A549 treated with Mapracorat at 1 μM for 4 hours (cell line): ENCODE measurements around the gene WDR1. TPM values are rescaled to one million over a fixed set of nuclear protein-coding genes. Genes with fewer than 3 reads are reported as not detected.

Experiments used
- total RNA-seq: library from RNA; stranded (reverse); fragments of 200-300 nt; extraction: Qiagen RNA extraction; gene quantifications from 5 replicates; pipeline ENCODE4 v1.2.3, GENCODE V29; 2022

Gene WDR1, protein sequence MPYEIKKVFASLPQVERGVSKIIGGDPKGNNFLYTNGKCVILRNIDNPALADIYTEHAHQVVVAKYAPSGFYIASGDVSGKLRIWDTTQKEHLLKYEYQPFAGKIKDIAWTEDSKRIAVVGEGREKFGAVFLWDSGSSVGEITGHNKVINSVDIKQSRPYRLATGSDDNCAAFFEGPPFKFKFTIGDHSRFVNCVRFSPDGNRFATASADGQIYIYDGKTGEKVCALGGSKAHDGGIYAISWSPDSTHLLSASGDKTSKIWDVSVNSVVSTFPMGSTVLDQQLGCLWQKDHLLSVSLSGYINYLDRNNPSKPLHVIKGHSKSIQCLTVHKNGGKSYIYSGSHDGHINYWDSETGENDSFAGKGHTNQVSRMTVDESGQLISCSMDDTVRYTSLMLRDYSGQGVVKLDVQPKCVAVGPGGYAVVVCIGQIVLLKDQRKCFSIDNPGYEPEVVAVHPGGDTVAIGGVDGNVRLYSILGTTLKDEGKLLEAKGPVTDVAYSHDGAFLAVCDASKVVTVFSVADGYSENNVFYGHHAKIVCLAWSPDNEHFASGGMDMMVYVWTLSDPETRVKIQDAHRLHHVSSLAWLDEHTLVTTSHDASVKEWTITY
- 205 to 222 TPM (median 218 TPM) in 5 replicates for total RNA-seq

GRCh38 chr4:10116569-10117358 is at the start of gene WDR1:
TSS of gene WDR1 (minus strand) at chr4:10116799. CDS start at chr4:10116666, 133 bp downstream.

Other genes starting within 250 kb of the WDR1 start
- gene SLC2A9, start 95.3 kb downstream of the WDR1 start, total RNA-seq = 0.61 to 0.86 TPM (median 0.62 TPM) in 5 replicates